ENCODE data around the gene EGR1.

DNA sequence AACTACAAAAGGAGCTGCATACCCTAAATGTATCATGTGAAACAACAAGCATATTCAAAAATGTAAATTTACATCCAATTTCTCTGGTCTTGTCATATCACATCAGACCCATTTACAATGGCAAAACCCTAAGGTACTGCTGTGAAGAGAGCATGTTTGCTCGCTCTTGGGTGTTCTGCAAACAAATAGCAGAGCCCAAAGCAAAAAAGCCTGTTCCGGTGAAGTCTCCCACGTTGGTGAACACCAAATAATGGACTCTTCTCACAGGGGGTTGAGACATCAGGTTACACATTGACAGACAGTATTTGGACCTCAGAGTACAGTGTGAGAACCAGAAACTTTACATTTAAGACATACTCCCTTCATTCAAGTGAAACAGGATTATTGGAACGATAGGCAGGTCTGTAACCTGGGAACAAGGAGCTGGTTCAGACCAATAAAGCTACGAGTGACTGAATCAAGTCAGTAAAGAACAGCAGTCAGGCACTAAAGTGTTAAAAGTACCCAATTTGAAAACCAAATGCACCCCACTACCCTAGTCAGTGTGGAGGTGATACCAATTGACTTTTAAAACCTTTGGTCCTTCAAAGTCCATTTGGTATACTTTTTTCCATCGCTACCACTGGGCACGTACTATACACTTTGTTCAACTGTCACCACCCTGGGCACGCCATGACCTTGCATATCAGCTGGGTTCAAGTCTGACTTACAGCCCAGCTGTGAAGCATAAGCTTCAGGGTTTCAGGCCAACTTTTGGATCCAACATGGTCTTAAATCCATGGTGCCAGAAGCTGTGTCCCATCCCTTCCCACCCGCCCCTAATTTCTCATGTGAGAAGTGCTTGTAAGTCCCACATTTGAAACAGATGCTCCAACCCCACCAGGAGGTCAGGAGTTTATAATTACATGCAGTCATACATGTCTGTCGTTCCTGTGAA, 41.4 kb downstream of the EGR1 start:
- TF ChIP-seq, protein P1, sequence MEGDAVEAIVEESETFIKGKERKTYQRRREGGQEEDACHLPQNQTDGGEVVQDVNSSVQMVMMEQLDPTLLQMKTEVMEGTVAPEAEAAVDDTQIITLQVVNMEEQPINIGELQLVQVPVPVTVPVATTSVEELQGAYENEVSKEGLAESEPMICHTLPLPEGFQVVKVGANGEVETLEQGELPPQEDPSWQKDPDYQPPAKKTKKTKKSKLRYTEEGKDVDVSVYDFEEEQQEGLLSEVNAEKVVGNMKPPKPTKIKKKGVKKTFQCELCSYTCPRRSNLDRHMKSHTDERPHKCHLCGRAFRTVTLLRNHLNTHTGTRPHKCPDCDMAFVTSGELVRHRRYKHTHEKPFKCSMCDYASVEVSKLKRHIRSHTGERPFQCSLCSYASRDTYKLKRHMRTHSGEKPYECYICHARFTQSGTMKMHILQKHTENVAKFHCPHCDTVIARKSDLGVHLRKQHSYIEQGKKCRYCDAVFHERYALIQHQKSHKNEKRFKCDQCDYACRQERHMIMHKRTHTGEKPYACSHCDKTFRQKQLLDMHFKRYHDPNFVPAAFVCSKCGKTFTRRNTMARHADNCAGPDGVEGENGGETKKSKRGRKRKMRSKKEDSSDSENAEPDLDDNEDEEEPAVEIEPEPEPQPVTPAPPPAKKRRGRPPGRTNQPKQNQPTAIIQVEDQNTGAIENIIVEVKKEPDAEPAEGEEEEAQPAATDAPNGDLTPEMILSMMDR (IDR thresholded peaks at IDR 0.05 in 2 of 3, conservative IDR thresholded peaks at IDR 0.05 in 1 of 3; ENCODE audit: borderline replicate concordance in 1 of 3, insufficient read depth in 1 of 3, low read depth in 2 of 3, low read length in 2 of 3) = no peak
- no peak for TF ChIP-seq POLR2A (IDR thresholded peaks at IDR 0.05; ENCODE audit: borderline replicate concordance, extremely low read depth, insufficient read depth, insufficient read length)
